Activated naive CD8-positive, alpha-beta T cell treated with anti-CD3 and anti-CD28 coated beads, Interleukin-2, amount 50 U/mL, for 16 hours (primary cell): Measurements from ENCODE around the gene BRAF.
"Not testable (repeated sequence)": the region's sequence is repeated elsewhere in the genome, so short reads cannot be mapped to it uniquely, and the experiment has no call there.

ENCODE experiments used
- DNase-seq: peaks from one replicate; pipeline ENCODE4 v3.0.0-alpha.2; 2020; ENCODE audit warnings: low read depth, low spot score

Gene BRAF

DNA sequence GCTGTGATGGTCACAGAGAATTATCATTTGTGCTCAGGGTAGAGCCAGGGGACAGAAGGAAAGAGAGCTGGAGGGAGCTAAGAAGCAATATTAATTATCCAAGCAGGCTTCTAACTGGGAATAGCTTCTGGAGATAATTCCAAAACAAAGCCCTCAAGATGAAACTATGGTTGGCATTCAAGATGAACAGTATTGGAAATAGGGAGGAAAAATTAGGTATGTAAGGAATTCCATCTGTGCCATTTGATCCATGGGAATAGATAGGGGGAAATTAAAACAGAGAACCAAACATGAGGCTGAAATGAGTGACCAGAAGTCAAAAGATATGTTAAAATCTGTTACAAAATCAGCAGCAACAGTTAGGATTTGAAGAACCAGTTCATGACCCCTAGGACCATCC, 152.9 kb downstream of the BRAF start:
- DNase-seq = no peak

DNA sequence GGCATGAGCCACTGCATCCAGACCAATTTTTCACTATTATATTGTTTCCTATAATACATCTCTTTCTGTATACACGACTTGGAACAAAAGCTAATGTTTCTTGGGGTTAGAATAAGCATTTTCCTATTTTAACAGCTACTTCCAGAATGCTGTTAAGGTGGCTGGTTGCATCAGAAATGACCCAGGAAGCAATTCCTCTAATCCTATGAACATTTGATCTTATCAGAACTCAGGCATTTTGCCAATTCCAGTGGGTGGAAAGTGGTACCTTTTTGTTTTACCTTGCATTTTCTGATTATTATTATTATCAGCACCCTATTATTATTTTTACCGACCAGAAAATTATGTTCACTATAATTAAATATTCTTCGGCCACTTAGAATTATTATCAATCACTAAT, 154.9 kb downstream of the BRAF start:
- DNase-seq = no peak

DNA sequence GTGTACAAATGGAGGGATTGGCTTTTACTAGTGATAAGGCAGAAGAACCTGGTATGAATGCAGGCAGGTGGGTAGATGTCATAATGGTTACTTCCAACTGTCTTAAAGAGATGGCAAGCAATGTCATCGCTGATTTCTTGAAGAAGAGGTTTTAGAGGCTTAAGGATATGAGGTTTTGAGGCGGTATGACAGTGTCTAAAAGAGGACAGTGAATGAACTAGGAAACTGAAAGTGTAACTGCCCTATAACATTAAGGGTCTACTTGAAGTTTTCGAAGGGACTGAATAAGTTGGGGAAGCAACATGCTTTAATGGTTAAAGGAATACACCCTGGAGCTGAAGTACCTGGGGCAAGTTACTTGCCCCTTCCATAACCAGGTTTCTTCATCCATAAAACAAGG, 157.3 kb downstream of the BRAF start:
- DNase-seq = no peak

DNA sequence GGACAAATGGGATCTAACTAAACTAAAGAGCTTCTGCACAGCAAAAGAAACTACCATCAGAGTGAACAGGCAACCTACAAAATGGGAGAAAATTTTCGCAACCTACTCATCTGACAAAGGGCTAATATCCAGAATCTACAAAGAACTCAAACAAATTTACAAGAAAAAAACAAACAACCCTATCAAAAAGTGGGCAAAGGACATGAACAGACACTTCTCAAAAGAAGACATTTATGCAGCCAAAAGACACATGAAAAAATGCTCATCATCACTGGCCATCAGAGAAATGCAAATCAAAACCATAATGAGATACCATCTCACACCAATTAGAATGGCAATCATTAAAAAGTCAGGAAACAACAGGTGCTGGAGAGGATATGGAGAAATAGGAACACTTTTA, 159.3 kb downstream of the BRAF start:
- DNase-seq = not testable (repeated sequence)

DNA sequence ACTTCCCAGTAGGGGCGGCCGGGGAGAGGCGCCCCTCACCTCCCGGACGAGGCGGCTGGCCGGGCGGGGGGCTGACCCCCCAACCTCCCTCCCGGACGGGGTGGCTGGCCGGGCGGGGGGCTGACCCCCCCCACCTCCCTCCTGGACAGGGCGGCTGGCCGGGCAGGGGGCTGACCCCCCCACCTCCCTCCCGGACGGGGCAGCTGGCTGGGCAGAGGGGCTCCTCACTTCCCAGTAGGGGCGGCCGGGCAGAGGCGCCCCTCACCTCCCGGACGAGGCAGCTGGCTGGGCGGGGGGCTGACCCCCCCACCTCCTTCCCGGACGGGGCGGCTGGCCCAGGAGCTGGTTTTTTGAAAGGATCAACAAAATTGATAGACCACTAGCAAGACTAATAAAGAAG, 161.6 kb downstream of the BRAF start:
- not testable (repeated sequence) for DNase-seq

DNA sequence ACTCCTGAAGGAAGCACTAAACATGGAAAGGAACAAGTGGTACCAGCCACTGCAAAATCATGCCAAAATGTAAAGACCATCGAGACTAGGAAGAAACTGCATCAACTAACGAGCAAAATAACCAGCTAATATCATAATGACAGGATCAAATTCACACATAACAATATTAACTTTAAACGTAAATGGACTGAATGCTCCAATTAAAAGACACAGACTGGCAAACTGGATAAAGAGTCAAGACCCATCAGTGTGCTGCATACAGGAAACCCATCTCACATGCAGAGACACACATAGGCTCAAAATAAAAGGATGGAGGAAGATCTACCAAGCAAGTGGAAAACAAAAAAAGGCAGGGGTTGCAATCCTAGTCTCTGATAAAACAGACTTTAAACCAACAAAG, 163.4 kb downstream of the BRAF start:
- not testable (repeated sequence) for DNase-seq

DNA sequence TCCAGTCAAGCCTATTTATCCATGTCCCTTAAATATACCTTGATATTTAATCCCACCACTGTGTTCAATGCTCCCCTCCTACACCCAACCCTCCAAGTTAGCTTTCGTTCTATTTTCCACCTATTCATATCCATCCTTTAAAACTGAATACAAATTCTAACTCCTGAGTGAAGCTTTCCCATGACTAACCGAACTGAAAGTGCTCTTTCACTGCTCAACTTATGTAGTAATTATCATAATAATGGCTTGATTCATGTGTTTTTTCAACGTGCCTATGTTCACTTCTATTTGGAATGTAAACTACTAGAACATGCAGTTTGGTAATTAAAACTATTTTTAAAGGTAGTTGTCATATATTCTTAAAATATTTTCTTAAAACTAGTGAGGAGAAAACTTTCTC, 170.2 kb downstream of the BRAF start:
- no peak for DNase-seq

DNA sequence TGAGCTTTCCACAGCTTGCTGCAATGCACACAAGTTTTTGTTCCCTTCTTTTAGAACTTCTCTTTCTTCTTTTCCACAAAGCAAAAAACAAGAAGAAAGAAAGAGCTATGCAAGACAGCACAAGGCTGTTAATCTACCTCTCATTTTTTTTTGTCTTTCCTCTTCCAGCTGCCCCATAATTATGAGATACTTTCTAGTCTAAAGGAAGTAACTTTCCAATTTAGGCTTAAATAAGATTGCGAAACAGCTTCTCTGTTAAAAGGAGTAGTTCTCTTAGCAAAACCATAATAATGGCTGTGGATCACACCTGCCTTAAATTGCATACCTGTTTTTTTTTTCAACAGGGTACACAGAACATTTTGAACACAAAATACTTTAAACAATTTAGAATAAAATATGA, 172.2 kb downstream of the BRAF start:
- DNase-seq = no peak

DNA sequence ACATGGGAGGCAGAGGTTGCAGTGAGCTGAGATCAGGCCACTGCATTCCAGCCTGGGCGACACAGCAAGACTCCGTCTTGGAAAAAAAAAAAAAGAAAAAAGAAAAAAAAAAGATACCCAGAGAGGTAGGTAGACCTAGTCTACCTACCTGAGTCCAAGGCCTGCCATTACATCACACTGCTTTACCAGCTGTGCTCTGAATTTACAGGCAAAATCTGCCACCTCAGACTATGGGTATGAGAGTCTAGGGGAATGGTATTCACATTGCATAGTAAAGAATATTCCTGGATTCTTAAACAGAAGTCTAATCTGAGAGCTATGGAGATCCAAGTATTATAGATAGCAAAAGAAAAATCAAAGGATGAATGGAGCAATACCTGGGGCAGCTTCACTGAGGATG, 178.0 kb downstream of the BRAF start:
- no peak for DNase-seq

DNA sequence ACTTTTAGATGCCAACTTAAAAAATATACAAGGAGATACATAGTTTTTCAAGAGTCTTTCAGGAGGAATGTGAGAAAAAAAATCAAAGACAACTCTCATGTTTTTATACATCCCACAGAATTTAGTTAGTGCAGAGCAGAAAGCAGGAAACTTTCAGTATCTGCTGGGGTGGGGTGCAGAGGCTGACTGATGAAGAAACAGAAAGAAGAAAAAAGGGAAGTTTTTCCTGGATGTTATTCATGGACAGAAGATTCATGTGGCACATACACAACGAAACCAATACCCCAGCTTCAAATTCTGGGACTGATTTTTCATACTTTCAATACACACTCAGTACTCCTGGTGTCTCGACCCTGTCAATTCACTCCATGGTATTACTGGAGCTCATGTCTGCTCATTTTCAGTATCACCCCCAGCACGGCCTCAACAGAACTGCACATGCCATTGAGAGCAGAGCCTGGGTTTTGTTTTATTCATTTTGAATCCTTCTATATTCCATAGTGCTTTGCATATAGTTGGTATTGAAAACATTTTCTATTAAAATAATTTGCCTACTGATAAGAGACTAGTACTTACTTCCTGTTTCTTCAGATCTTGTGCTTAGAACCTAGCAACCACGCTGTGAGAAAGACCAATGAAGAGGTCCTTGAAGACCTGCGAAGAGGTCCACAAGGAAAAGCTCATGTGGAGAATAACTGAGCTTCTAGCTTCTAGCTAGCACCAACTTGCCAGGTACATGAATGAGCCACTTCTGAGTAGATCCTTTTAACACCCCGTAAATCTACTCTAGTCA, 179.3 kb downstream of the BRAF start:
- DNase-seq = no peak

DNA sequence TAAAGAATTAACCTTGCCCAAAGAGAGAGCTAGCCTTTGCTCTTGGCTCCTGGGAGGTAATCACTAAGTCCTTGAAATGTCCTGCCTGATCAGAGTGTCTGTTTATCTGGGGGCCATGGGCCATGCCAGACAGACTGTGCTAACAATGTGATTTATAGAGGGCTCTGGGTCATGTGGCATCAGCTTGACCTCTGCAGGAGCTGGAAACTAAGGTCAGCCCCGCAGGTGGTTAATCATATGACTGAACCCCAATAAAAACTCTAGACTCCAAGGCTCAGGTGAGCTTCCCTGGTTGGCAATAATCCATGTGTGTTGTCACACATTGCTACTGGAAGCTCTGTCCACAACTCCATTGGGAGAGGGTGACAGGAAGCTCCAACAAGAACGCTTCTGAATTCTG, 180.7 kb downstream of the BRAF start:
- DNase-seq = no peak

DNA sequence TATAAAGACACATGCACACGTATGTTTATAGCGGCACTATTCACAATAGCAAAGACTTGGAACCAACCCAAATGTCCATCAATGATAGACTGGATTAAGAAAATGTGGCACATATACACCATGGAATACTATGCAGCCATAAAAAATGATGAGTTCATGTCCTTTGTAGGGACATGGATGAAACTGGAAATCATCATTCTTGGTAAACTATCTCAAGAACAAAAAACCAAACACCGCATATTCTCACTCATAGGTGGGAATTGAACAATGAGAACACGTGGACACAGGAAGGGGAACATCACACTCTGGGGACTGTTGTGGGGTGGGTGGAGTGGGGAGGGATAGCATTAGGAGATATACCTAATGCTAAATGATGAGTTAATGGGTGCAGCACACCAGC, 181.5 kb downstream of the BRAF start:
- not testable (repeated sequence) for DNase-seq

DNA sequence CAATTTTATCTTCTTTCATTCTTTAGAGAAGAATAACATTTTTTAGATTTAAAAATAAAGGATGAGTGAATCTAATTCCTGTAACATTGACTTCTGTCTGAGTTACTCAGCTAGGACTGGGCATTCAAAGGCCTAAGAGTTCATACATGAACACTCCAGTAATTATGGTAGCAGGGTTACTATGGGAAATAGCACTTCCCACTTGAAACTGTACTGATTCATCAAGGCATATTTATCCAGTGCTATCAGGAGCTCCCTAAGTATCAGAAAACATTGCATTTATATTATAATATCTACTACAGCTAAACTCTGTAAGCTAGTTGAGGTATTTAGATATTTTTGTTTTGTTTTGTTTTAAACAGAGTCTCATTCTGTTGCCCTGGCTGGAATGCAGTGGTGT, 186.4 kb downstream of the BRAF start:
- no peak for DNase-seq

DNA sequence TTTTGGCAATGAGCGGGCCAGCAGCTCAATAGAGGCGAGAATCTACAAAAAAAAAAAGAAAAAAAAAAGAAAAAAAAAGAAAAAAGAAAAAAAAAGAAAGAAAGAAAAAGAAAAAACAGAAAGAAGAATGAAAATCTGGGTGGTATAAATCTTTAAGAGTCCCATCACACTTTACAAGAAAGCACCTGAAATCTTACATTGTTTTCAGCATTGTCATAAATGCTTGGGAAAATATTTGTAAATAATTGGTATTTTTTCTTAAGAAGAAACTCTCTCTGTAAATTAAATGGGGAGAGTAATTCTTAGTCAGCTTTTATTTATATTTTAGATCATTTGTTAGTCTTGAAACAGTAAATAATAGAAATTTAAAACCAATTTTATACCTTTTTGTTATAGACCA, 190.0 kb downstream of the BRAF start:
- no peak for DNase-seq

DNA sequence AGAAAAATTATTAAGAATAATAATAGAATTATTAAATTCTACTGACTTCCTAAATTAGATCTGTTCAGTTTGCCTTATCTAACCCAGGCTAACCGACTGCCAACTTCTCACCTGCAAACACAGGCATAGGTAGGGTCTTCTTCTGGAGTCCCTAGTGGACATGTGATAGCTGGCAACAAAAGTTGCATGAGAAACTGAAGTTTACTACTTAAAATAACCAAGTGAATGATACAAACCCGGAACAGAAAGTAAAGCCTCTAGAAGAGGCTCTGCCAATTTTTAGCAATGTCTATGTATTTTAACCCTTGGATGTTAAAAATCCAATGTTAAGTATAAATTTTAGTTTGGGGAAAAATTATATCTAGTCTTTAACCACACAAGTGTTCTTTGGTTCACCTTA, 190.6 kb downstream of the BRAF start:
- no peak for DNase-seq

DNA sequence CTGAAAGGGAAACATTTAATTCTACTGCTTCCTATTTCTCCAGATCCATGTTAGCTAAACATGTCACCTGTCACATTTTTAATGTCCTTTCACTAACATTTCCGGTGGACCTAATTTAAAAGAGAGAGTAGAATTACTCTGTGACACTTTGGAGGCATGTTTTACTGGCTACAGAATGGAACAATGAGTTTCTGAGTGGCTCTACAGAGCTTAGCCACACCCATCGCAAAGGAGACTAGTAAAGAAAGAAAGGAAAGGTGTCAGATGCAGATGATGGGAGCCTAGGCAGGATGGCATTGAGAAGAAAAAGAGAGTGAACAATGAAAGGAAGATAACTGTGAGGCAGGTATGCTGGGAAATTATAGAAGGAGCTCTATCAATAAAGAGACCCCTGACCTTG, 192.3 kb downstream of the BRAF start:
- no peak for DNase-seq

DNA sequence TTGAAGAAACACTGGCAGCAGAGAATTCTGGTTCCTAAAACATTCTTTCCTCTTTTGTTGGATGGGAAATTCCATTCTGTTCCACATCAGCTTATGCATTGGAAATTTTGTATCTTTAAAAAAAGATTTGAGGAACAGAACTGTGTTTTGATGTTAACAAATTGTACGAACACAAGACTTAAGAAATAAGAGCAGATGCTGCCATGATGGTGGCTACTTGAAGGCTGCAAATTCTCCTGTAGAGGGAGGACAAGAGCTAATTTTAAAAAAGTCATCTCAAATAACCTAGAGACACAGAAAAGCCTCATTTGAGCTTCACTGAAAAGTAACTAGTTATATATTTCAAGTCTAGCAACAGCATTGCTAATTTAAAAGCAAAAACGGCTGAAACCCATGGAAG, 198.4 kb downstream of the BRAF start:
- no peak for DNase-seq

DNA sequence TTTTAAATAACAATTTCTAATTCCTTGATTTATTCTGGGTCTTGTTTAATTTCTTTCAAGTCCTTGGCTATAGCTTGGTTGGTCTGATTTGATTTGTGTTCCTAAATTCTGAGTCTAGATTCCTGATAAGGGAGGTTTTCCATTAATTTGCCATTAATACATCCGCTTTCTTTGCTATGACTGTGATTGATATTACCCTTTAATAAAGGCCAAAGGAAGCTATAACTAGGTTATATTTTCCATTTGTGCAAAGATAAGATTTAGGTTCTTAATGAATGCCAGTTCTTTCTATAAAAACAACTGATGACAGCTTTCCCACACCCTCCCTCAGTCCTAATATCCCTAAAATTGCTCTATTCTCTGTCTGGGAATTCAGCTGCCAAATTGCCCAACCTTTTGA, 200.0 kb downstream of the BRAF start:
- DNase-seq = no peak

DNA sequence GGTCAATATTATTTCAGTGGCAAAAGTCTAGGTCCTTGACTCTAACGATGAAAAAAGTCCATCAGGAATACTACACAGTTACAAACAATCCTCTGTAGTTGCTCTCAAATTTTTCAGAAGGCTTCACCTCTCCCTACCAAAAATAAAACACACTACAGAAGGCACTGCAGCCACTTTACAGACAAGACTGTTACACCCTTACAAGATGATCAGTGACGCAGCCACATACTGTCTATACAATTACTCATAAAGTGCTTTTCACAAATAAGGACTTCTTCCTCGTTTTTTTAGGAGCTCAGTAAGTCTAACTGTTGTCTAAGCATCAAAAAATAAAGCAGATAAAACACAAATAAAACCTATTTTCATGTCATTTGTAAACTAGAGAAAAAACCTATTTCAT, 201.2 kb downstream of the BRAF start:
- no peak for DNase-seq

DNA sequence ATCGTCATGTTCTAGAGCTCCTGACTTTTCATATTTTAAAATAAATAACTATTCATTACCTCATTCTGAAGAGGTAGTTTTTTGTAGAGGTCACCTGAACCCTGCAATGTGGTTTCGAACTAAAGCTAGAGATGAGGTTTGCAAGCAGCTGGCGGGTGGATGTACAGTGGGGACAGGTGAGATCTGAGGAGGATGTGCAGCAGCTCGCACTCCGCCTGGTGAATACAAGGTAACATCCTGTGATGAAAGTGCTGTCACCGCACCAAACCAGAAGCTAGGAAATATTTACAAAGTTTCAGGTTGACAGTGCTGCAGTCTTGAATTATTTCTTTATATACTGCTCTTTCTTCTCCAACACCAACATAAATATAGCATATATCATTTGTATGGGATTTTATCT, 201.7 kb downstream of the BRAF start:
- no peak for DNase-seq

DNA sequence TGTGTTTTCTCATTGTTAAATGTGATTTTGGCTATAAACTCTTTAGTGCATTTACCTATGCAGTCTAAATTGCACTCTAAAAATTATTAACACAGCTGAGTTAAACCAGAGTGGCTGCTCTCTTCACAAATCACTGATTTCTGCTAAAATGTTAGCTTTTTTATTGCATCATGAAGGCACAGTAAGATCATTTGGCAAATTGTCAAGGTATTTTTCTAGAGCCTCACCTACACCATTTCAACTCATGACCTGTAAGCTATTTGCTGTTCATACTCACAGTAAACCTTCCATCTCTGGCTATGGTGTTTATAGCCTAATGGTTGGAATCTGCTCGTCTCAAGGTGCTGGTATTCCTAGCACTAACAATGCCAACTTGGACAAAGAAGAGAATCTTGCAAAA, 202.5 kb downstream of the BRAF start:
- DNase-seq = no peak

DNA sequence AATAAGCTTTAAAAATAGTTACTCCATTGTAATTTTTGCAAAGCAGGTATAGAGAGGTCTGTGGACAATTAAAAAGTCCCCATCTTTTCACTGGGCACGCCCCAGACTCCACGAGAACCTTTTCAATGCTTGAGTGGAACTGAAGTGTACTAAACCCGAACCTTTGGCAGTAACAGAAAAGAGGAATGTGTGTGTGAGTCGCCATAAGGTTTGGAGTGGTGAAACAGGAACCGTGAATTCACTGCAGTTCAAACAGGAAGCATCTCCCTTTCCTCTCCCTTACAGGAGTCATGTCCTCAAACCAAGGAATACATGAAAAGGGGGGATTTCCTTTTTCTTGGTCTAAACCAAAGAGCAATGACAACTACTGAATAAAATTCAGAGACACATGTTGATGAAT, 205.0 kb downstream of the BRAF start:
- no peak for DNase-seq

DNA sequence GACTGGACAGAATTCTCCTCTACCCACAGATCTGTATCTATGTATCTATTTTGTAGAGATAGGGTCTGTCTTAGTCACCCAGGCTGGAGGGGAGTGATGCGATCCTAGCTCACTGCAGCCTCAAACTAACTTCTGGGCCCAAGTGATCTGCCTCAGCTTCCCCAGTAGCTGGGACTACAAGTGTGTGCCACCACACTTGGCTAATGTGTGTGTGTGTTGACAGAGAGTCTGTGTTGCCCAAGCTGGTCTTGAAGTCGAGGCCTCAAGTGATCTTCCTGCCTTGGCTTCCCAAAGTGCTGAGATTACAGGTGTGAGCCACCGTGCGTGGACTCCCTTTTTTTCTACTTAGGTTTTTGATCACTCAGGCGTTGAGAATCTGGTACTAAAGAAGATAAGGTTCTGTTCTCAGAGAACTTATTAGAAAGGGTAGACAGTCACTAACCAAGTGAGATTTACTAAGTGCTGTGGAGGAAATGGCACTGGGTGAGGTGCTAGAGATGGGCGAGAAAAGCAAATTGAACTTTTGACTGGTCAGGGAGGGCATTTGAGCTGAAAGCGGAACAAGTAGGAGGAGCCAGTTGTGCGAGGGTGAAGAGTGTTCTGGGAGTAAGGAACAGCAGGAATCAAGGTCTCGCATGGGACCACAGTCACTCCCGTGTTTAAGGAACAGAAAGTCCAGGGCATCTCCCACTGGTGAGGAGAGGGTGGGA, 210.2 kb downstream of the BRAF start:
- no peak for DNase-seq
